T-helper 22 cell (primary cell): Measurements from ENCODE around the gene ATP11A.
"Not testable (repeated sequence)": the region's sequence is repeated elsewhere in the genome, so short reads cannot be mapped to it uniquely, and the experiment has no call there.

Experiments used
- DNase-seq: peaks from one replicate; pipeline ENCODE4 v3.0.0-alpha.2; 2020; ENCODE audit warnings: low read depth

ATP11A gene

DNA sequence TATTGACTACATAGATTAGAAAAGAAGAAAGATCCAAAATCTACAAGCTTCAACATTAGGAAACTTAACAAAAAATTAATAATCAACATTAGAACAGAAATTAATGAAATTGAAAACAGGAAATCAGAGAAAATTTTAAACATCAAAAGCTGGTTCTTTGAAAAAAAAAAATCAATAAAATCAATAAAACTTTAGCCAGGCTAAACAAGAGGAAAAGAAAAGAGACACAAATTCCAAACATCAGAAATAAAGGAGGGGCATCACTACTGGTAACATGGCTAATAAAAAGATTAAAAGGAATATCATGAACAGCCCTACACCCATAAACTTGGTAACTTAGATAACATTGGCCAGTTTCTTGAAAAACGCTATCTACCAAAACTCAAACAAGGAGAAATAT, 110.2 kb downstream of the ATP11A start:
- no peak for DNase-seq

DNA sequence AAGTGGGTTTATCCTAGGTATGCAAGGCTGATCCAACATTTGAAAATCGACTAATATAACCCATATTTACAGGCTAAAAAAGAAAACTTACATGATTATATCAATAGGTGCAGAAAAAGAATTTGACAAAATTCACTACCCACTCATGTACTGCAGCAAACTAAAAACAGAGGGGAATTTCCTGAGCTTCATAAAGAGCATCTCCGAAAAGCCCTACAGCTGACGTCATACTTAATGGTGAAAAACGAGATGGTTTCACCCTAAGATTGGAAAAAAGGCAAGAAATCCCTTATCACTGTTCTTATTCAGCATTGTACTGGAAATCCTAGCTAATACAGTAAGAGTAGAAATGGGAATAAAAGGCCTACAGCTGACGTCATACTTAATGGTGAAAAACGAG, 111.0 kb downstream of the ATP11A start:
- not testable (repeated sequence) for DNase-seq

DNA sequence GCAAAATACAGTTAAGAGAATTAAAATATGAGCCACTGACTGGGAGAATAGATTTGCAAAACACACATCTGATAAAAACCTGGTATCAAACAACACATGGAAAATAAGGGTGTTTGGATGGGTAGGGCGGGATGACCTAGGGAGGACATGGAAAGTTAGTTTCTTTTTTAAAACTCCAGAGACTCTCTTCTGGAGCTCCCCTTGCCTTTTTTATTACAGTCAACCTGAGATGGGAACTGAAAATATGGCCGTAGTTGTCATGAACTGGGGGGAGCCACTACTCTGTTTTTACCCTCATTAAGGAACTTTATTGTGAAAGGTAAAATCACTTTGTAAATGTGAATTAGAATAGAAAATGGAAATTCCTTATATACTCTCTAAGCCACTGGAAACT, 113.0 kb downstream of the ATP11A start:
- DNase-seq: no peak

DNA sequence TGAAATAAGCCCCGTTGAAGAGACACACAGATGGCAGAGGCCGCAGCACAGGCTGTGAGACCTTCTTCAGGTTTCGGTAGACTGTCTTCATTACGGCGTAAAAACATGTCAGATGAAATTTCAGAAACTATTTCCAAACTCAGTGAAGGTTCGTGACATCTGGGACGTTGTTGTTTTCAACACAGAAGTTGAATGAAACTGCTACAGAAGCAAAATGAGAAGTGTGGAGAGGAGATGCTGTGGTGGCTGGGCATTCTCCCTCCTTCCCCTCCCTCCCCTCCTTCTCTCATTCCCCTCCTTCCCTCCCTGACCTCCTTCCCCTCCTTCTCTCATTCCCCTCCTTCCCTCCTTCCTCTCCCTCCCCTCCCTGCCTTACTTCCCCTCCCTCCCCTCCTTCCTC, 113.6 kb downstream of the ATP11A start:
- DNase-seq: no peak

DNA sequence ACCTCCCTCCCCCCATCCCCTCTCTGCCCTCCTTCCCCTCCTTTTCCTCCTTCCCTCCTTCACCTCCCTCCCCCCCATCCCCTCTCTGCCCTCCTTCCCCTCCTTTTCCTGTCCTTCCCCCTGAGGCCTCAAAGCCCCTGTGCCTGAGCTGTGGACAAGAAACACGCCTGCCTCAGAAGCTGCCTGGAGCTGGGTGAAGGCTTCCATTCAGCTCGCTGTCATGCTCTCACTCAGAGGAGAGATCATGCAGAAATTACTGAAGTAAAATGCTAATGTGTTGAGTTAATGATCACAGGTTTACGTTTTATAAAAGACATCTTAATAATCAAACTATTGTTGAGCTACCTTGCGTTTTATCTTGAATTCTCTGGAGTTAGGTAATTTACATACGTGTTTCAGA, 114.5 kb downstream of the ATP11A start:
- DNase-seq: no peak

DNA sequence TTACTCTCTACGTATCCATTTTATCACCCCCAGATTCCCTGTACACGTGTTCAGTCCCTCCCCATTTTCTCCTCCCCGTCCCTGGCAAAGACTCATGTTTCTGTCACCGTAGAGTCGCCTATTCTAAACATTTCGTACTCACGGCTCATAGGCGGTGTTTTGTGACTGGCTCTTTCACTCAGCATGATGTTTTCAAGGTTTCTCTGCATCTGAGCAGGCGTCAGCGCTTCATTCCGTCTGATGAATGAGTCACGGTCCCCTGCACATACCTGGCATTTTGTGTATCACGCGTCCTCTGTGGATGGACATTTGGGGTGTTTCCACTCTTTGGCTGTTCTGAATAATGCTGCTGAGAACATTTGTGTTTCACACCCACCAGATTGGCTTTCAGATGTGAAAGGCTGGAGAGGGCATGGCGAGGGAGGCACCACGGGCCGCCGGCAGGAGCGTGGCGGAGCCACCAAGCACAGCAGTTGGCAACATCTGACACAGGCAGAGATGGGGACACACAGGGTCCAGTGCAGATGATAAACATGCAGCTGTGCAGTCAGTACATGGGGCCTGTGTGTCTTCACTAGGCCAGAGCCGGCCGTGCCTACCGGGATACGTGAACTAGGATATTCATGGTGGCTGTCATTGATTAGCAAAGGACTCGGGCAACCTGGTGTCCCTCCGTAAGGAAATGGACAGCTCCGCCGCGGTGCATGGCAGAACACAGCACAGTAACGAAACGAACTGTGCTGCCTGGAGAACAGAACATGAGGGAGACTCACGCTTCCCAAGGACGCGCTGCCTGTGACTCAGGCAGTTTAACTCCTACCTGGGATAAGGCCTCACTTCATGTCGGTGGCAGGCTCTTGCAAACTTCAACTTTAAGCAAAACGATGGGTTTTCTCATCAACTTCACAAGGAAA, 117.2 kb downstream of the ATP11A start:
- DNase-seq: no peak

DNA sequence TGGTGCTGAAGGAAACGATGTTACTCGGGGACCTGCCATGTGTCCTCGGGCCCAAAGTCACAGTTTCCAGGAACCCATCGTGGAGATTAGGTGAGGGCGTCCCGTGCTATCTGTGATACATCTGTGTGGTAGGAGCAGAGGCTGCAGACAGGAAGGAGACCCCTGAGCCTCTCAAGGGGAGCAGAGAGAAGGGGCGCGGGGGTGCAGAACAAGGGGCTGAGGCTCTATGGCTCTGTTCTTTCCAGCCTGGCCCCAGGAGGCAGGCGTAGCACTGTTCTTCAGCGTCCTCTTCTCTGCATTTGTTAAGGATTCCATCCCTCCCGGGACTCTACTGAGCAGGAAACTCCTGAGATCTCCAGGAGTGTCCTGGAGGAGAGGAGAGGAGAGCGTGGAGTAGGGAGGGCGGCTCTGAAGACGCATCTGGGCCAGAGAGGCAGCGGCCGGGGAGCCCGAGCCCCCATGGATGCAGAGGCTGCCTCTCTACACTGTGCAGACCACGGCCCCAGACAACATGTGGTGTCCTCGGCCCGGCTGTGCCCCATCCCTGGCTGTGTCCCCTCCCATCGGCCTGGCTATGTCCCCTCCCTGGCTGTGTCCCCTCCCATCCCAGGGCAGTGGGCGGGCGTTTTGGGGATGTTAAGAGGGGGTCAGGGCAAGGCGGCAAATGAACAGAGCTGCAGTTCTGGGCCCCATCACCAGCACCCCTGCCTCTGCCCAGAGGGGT, 118.0 kb downstream of the ATP11A start:
- no peak for DNase-seq

DNA sequence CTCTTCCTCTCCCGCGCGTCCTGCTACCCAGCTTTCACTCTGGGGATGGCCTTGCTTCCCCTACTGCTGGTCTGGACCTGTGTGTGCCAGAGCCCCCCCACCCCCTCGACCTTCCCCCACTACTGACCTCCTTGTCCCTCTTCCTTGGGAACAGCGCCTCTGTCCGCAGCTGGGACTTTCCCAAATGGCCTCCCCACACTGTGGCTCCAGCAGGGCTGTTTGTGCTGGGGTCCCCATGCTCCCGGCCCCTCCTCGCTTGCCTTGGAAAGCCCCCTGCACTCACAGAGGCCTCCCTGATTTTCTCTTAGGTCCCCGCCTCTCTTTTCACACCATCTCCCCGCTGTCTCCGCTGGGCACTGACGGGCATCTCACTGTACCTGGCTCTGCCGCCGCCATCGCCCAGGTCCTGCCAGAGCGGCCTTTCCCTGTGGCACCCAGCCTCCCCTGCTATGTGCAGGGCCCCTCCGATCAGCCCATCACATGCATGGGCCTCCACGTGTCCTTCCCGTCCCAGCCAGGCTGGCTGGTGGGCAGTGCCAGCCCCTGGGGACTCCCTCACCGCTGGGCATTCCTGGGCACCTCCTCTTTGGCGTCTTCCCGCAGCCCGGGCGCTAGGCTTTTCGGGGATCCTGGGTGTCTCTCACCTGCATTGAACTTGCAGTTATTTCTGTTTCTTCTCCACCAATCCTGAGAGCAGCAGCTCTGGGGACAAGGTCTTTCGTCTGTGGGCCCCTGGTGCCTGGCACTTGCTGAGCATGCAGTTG, 118.7 kb downstream of the ATP11A start:
- no peak for DNase-seq

DNA sequence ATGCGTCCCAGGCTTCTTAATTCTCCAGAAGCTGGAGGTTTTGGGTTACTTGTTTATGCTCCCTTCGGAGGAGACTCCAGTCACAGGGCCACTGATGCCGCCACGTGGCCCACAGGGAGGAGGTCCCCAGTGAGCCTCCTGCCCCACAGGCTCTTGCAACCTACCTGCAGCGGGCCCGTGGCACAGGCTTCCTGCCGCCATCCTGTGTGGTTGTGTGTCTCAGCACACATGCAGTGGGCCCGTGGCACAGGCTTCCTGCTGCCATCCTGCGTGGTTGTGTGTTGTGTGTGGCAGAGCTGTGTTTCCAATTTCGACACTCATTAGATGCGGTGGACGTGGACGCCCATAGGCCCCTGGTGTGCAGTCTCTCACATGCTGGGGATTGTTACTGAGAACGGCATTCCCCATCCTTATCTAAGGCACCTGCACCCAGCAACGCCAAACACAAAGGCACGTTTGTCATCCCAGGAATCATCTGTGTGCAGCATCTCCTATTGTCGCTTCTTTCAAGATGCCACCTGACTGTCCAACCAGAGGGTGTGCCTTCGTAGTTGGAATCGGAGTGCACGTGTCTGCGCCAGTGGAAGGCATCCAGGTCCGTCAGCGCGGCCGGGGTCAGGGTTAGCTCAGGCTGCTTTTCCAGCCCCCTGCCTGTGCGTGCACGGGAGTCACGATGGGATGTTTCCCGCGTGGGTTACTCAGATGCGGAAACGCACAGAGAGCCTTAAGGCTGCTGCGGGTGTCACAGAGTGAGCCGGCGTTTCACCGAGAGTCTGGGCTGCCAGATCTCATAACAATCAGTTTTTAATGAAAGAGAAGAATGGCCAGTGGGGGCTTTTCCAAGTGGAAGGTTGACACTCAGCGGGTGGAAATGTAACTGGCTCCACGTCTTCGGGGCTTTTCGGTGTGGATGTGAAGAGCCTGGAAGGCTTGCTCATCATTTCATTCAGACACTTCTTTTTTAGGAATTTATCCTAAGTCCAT, 119.8 kb downstream of the ATP11A start:
- no peak for DNase-seq

DNA sequence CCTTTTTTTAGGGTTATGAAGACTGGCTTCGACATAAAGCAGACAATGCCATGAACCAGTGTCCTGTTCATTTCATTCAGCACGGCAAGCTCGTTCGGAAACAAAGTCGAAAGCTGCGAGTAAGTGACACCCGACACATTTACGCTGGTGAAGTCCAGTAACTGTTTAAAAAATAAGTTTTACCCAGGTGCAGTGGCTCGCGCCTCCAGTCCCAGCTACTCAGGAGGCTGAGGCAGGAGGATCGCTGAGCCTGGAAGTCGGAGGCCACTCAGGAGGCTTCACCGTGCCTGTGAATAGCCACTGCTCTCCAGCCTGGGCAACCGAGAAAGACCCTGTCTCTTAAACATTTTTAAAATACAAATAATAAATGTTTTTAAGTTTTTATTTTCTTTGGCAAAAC, 120.8 kb downstream of the ATP11A start:
- DNase-seq: no peak

DNA sequence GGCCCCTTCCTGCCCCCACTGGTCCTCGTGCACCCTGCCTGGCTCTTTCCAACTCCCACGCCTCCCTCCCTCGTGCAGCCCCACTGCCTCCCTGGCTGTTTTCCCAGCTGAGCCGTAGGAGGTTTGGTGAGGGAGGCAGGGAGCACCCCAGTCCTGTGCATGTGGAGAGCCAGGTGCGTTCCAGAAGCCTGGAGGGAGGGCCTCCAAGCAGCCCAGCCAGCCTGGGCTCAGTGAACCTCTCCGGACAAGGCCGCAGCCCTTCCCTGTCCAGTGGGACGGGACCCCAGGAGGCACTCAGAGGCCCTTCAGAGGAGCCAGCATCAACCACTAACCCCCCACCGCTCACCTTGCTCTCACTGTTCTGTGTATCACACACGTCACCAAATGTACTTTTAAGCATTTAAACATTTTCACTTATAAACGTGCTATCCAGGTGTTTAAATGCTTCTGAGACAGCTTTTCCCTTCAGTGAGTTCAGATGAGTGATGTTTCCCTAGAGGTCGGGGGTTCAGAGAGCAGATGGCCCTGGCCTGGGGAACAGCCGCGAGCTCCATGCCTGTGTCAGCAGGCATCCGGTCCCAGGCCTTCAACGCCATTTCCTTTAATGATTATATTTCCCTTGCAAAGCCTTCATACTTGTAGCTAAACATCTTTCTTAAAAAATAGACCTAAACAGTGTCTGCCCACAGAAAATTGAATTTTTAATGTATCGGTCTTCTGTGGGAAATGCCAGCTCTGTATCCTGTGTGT, 122.6 kb downstream of the ATP11A start:
- DNase-seq: no peak

DNA sequence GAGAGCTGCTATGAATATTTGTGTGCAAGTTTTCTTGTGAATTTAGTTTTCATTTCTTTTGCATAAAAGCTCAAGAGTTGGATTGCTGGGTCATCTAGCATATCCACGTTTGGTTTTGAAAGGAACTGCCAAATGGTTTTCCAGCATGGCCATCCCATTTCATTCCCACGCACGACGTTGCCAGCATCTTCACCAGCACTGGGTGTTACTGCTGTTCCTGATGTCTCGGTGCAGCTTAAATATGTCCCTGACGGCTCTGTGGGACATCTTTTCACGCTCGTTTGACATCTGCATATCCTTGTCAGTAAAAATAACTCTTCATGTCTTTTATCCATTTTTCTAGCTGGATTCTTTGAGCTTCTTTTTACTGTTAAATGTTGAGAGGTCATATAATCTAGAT, 123.7 kb downstream of the ATP11A start:
- no peak for DNase-seq

DNA sequence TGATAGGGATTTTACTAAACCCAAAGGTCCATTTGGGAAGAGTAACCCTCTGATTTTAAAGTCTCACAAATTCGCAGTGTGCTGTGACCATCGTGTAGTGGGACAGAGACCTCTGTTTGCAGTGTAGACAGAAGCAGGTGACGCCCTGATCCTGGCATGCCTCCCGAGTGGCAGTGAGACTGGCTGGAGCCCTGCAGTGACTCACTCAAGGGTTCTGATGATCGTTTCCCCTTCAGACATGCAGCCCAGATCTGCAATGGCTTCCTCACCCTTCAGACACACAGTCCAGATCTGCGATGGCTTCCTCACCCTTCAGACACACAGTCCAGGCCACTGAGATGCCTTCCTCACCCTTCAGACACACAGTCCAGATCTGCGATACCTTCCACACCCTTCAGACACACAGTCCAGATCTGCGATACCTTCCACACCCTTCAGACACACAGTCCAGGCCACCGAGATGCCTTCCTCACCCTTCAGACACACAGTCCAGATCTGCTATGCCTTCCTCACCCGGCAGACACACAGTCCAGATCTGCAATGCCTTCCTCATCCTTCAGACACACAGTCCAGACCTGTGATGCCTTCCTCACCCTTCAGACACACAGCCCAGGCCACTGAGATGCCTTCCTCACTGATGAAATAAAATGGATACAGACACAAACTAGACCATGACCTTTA, 125.2 kb downstream of the ATP11A start:
- DNase-seq: no peak

DNA sequence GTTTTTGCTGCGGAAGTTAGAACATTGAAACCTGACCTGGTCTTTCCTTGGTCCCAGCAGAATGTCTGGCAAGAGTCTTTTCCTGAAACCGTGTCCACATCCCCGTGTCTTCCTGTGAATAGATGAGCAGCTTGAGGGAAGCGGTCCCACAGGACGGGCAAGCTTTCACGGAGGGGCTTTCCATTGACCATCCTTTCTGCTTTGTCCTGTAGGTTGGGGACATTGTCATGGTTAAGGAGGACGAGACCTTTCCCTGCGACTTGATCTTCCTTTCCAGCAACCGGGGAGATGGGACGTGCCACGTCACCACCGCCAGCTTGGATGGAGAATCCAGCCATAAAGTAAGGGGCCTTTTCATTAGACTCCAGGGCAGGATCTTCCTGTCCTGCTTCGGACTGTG, 126.0 kb downstream of the ATP11A start:
- no peak for DNase-seq

DNA sequence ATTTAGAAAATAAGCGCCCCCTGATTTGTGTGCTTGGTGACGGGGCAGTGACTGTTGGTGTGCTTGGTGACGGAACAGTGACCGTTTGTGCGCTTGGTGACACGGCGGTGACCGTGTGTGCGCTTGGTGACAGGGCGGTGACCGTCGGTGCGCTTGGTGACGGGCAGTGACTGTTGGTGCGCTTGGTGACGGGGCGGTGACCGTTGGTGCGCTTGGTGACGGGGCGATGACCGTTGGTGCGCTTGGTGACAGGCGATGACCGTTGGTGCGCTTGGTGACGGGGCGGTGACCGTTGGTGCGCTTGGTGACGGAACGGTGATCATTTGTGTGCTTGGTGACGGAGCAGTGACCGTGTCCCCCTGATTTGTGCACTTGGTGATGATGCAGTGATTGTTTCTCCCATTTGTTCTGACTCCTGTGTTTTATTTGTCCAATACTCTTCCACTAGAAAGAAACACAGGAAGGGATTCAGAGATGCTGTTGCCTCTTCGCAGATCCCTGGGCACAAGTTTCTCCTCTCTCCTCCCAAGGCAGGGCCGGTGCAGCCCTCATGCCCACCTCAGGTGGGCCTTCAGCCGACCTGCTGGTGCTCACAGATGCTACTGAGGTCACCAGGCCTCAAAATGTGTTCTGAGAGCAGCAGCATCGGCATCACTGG, 128.3 kb downstream of the ATP11A start:
- DNase-seq: no peak

DNA sequence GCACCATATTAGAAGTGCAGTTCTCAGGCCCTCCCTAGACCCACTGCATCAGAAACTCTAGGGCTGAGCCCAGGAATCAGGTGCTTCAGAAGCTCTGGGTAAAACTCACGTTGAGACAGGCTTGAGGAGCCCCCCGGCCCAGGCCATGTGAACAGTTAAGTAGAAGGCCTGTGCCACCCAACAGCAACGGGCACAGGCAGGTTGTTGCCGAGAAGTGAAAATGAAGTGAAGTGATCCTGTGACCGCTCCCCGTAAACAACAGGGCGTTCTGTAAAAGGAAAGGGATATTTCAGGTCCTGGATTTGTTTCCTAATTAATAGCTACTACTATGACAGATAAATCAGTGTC, 128.8 kb downstream of the ATP11A start:
- no peak for DNase-seq

DNA sequence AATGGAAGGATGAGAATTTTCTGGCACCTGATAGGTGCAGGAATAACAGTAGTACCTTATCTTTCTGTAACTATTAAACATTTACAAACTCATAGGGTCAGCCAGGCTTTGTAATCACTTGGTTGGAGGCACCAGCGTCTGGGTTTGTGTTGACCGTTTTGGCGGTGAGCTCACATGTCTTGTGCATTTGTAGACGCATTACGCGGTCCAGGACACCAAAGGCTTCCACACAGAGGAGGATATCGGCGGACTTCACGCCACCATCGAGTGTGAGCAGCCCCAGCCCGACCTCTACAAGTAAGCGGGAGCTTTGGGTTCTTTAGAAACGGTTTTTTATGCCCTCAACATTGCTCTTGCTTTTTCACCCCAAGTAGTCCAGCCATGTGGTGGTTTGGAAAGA, 129.3 kb downstream of the ATP11A start:
- DNase-seq: no peak

DNA sequence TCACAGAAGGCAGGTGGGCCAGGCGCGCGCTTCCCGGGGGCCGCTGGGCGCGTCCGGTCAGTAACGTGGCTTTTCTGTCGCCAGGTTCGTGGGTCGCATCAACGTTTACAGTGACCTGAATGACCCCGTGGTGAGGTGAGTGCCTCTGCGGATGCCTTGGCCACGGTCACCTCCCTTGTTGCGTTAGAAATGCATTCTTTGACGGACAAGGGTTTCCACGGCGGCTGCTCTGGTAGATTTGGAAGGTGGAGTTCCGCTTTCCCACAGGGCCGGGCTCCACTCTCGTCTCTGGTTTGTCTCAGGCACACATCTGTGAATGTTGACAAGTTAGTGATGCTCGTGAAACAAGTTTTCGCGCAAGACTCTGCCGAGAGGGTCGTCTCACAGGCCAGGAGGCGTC, 130.0 kb downstream of the ATP11A start:
- no peak for DNase-seq

DNA sequence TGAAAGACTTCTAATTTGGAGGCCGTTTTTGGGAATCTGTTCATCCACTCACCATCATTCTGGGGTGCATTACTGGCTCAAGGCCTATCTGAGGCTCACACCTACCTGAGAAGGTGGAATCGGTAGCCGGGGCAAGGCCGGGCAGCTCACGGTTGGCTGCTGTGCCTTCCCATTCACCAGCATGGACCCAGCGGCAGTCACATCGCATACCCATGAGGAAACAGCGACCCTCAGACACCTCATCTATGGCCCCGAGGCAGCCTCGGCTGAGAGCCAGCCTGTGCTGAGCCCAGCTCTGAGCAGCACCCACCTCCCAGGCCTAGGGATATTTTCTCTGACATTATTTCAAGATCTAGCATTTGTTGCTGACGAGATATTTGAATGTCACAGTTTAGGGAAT, 130.5 kb downstream of the ATP11A start:
- DNase-seq: no peak
